Psoas muscle (tissue), 8 donors: ENCODE data around the gene L1TD1. TPM values are rescaled to one million over a fixed set of nuclear protein-coding genes. Genes with fewer than 3 reads are reported as not detected.
"Not testable (repeated sequence)": the region's sequence is repeated elsewhere in the genome, so short reads cannot be mapped to it uniquely, and the experiment has no call there.

ENCODE experiments used
- ATAC-seq, 4 donors: fragments of 200-7000 bp; cut with Tn5 transposase; one replicate each; pipeline ENCODE4 v1.9.1; 2020; ENCODE audit warnings: moderate library complexity in 3 of 4, mild to moderate bottlenecking in 2 of 4
- DNase-seq, 2 donors: peaks; one replicate each; pipeline ENCODE4 v3.0.0-alpha.2; 2020
- H3K27ac ChIP-seq: fragments of 200-600 bp; one replicate; pipeline ENCODE4 v1.8.0; 2022
- H3K27me3 ChIP-seq, 3 donors: fragments of 200-600 bp in 1 of 3; one replicate each; pipeline versions ENCODE4 v1.6.1 to v1.8.0; 2013 to 2022; ENCODE audit warnings: low read length in 2 of 3, mild to moderate bottlenecking in 2 of 3, moderate library complexity in 1 of 3; ENCODE audit not compliant: insufficient read depth in 3 of 3
- H3K36me3 ChIP-seq, 2 donors: fragments of 200-600 bp in 1 of 2; one replicate each; pipeline versions ENCODE4 v1.6.1 to v1.8.0; 2013 to 2022; ENCODE audit warnings: low read depth in 1 of 2, mild to moderate bottlenecking in 1 of 2, moderate library complexity in 1 of 2; ENCODE audit not compliant: insufficient read depth in 1 of 2
- H3K4me1 ChIP-seq: fragments of 200-600 bp; one replicate; pipeline ENCODE4 v1.8.0; 2022
- H3K4me3 ChIP-seq: fragments of 200-600 bp; one replicate; pipeline ENCODE4 v1.8.0; 2022; ENCODE audit warnings: mild to moderate bottlenecking
- H3K9me3 ChIP-seq: fragments of 200-600 bp; one replicate; pipeline ENCODE4 v1.8.0; 2022
- CTCF ChIP-seq: fragments of 200-600 bp; IDR thresholded peaks from one replicate; pipeline ENCODE4 v1.8.0; 2022; ENCODE audit warnings: antibody characterized with exemption
- WGBS, 3 donors: extraction: QIAGEN DNeasy Blood & Tissue Kit; methylation state at CpG; one replicate each; pipeline versions ENCODE4 v1.1.6 to v1.1.7; 2013; 5-methylcytosine and 5-hydroxymethylcytosine counted together
- intact Hi-C, 2 donors: fragments of 100-400 bp; cut with DNase I; formaldehyde crosslinking; loops; one replicate each; pipeline versions ENCODE4 v1.11.0 to v1.14.2; 2022
- polyA plus RNA-seq, 3 donors: library from polyadenylated mRNA; stranded (reverse); fragments of 200-250 nt; gene quantifications; one replicate each; pipeline ENCODE4 v1.2.3, GENCODE V29; 2013
- total RNA-seq, 4 donors: library from RNA; stranded (reverse); fragmentation: NEBNext Ultra II Directional in 2 of 4; extraction: Animal tissue kit (Norgen Biotek cat#: 25700) in 2 of 4; gene quantifications; one replicate each; pipeline versions ENCODE4 v1.2.1 to v1.2.4, GENCODE V29; 2021 to 2023
- donor health status: healthy with polysubstance abuse.
- donor health status: DM: no; HTN: no; CAD: no; lungs with moderate emphysema.
- donor health status: Bipolar disorder and iron deficiency.
- donor health status: healthy.
- donor health status: DM: yes; HTN: yes; CAD: no.
- donor health status: DM: no; HTN: no; CAD: no.
- donor health status: DM: no; HTN: no; CAD: no.
- donor health status: DM: yes; HTN: yes; CAD: no.

The L1TD1 gene
- total and polyA plus RNA-seq, 7 donors: 0.01 to 0.06 (median 0.04) TPM; not detected in 3

GRCh38 chr1:62176597-62177312, 17.9 kb upstream of the L1TD1 start:
- Histone ChIP-seq H3K27ac (no peak overlapping the region), H3K27me3 (peaks cover 0 to 4% (median 0%) of the 10 kb centered on the region in 3 donors), H3K36me3 (no peaks in the 10 kb centered on the region), H3K4me1 (no peaks in the 10 kb centered on the region), H3K4me3 (no peak overlapping the region), H3K9me3 (no peaks in the 10 kb centered on the region)
- intact Hi-C loops: loop anchor here (5.0 kb wide), 2 partner anchors 231 to 571 kb away; no protein-coding TSS in a partner anchor
- no peak for DNase-seq
- TF ChIP-seq CTCF: no peak
- no peak for ATAC-seq
- WGBS, 3 donors: 82 to 89% (median 87%) methylated on average over 14 of the region's 14 CpGs

- DNase-seq (no peak), ATAC-seq (no peak)
- Histone ChIP-seq H3K36me3 (no peaks in the 10 kb centered on the region), H3K27me3 (no peaks in the 10 kb centered on the region), H3K9me3 (no peaks in the 10 kb centered on the region), H3K4me3 (no peak overlapping the region), H3K27ac (no peak overlapping the region), H3K4me1 (no peaks in the 10 kb centered on the region)
- intact Hi-C loops: loop anchor here (5.0 kb wide), 2 partner anchors 230 to 570 kb away; no protein-coding TSS in a partner anchor
- 51 to 82% (median 74%) methylated on average over 1 of the region's 1 CpG for WGBS, 3 donors
- no peak for TF ChIP-seq CTCF
Observed at GRCh38 chr1:62177621-62178020, 17.0 kb upstream of the L1TD1 start.

GRCh38 chr1:62178372-62178771, 16.3 kb upstream of the L1TD1 start:
- intact Hi-C loops: loop anchor here (5.0 kb wide), 2 partner anchors 229 to 569 kb away; no protein-coding TSS in a partner anchor
- 75 to 81% (median 75%) methylated on average over 7 of the region's 7 CpGs for WGBS, 3 donors
- DNase-seq: no peak

GRCh38 chr1:62180054-62180453, 14.6 kb upstream of the L1TD1 start:
- not testable (repeated sequence) for H3K27me3 ChIP-seq, H3K36me3 ChIP-seq

More at GRCh38 chr1:62178372-62178771, 16.3 kb upstream of the L1TD1 start:
- Histone ChIP-seq H3K27me3 (no peaks in the 10 kb centered on the region), H3K27ac (no peak overlapping the region), H3K4me1 (no peaks in the 10 kb centered on the region), H3K9me3 (no peaks in the 10 kb centered on the region), H3K4me3 (no peak overlapping the region), H3K36me3 (no peaks in the 10 kb centered on the region)
- ATAC-seq: no peak
- TF ChIP-seq CTCF: no peak

GRCh38 chr1:62180639-62181038, 14.0 kb upstream of the L1TD1 start:
- H3K4me1 ChIP-seq: no peaks in the 10 kb centered on the region
- no peaks in the 10 kb centered on the region for H3K27me3 ChIP-seq
- 54 to 62% (median 59%) methylated on average over 6 of the region's 6 CpGs for WGBS, 3 donors
- no peaks in the 10 kb centered on the region for H3K36me3 ChIP-seq
- H3K27ac ChIP-seq: no peak overlapping the region
- no peaks in the 10 kb centered on the region for H3K9me3 ChIP-seq
- ATAC-seq: no peak
- intact Hi-C loops: no loop called here
- no peak for DNase-seq
- no peak for TF ChIP-seq CTCF
- no peak overlapping the region for H3K4me3 ChIP-seq

More at GRCh38 chr1:62180054-62180453, 14.6 kb upstream of the L1TD1 start:
- WGBS, 3 donors: 72 to 79% (median 74%) methylated on average over 4 of the region's 4 CpGs
- H3K4me1 ChIP-seq, H3K9me3 ChIP-seq, DNase-seq, H3K4me3 ChIP-seq, H3K27ac ChIP-seq, ATAC-seq, intact Hi-C loops: not testable (repeated sequence)
